ENCODE data around the gene PRR29. TPM values are rescaled to one million over a fixed set of nuclear protein-coding genes. Genes with fewer than 3 reads are reported as not detected.

PRR29 gene
- 1.5 and 1.8 TPM in 2 replicates for total RNA-seq

DNA sequence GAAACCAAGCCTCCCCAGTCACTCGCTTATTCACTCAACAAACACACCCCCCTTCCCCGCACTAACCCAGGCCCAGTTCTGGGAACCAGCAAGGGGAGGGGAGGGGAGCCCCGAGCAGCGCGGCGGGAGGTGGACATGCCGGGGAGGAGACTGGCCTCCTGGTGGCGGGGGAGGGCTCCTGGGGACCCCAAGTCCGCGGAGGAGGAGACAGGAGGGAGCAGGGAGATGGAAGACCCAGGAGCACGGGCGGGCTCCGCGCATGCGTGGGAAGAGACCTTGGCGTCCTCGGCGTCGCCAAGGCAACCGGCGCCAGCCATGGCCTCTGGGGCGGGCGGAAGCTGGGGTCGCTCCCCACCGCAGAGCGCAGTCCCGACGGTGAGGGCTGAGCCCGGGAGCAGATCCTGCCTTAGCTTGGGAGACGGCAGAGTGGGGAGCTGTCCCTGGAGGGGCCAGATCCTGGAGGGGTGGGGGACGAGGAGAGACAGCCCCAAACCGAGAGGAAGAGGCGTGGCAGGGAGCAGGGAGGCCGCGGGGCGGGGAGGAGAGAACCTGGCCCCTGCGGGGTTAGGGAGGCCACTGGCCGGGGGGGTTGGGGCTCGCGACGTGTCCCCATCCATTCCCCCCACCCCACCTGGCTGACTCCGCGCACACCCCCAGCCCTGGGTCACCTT is at the start of gene PRR29:
Gene PRR29, plus strand, starts transcription at position 302 of the 671 bp plus-strand sequence. Its CDS starts 14 bp downstream, at position 316.
- intact Hi-C loops (cut with micrococcal nuclease), result loop anchor here (1.0 kb wide), 2 partner anchors 22 to 27 kb away; partner anchors contain the start of gene ICAM2

- intact Hi-C loops (cut with micrococcal nuclease), result no loop called here
Observed at GRCh38 chr17:63948521-63948920, 49.6 kb upstream of the PRR29 start.

GRCh38 chr17:63949576-63950250 is 48.4 kb upstream of the PRR29 start:
- intact Hi-C loops (cut with micrococcal nuclease), result no loop called here

- intact Hi-C loops (cut with micrococcal nuclease), result no loop called here
Observed at GRCh38 chr17:63950940-63951907, 46.9 kb upstream of the PRR29 start.

GRCh38 chr17:63954402-63955063 is 43.6 kb upstream of the PRR29 start:
- intact Hi-C loops (cut with micrococcal nuclease), result no loop called here

- intact Hi-C loops (cut with micrococcal nuclease), result no loop called here
Observed at GRCh38 chr17:63955232-63955631, 42.9 kb upstream of the PRR29 start.

- intact Hi-C loops (cut with micrococcal nuclease), result no loop called here
Observed at GRCh38 chr17:63955791-63956190, 42.4 kb upstream of the PRR29 start.

- intact Hi-C loops (cut with micrococcal nuclease), result no loop called here
Observed at GRCh38 chr17:63956296-63956920, 41.7 kb upstream of the PRR29 start.

GRCh38 chr17:63960006-63960405 is 38.1 kb upstream of the PRR29 start:
- intact Hi-C loops (cut with micrococcal nuclease), result no loop called here

DNA sequence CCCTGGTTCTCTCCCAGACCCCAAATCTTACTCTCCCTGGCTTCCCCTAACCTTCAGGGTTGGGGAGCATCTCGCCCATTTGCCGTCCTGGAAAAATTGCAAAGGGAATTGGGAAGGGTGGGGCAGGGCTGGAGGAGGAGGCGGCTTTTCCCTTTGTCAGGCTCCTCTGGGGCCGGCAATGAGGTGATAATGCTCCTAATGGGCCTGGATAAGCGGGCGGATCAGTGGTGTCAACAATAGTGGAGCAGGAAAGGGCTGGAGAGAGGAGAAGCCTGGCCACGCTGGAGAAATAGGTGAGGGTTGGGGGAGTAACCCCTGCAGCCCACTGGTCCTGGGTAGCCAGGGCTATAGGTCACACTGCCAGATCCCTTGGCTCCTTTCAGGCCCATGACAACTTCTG is 37.7 kb upstream of the PRR29 start:
- intact Hi-C loops (cut with micrococcal nuclease), result no loop called here

- intact Hi-C loops (cut with micrococcal nuclease), result no loop called here
Observed at GRCh38 chr17:63961355-63962212, 36.6 kb upstream of the PRR29 start.

DNA sequence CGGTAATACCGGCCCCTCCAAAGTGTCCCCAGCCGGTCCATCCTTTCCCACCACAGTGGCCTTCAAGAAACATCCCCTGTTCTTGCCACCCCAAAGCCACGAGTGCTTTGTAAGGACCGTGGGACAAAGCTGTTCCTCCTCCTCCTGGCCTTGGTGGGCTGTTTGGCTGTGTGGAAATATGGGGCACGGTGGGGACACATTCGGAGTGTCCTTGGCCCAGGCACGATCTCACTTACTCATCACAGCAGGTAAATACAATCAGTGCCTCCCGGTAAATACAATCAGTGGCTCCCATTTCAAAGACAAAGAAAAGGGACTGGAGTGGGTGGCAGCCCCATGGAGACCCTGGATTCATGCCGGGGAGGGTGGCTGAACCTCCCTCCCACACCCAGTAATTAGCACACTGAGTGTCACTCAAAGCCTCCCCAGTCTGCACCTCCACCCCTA is 35.8 kb upstream of the PRR29 start:
- intact Hi-C loops (cut with micrococcal nuclease), result no loop called here

DNA sequence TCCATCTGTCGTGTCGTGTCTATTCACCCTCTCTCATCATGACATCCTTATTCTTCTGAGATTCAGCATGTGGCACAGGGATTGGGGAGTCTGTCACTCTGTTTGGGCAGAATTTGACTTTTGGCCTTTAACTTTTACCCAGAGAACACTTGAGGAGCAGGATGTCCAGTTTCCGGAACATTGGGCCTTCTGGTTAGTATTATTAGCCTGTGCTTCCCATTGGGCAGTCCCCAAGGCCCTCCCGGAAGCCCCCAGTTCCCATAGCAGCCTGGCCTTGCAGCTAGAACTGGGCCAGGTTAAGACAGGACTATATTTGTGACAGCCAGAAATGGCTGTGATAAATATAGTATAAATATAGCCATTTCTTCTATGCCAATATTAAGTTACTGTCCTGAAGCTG is 35.0 kb upstream of the PRR29 start:
- intact Hi-C loops (cut with micrococcal nuclease), result no loop called here

DNA sequence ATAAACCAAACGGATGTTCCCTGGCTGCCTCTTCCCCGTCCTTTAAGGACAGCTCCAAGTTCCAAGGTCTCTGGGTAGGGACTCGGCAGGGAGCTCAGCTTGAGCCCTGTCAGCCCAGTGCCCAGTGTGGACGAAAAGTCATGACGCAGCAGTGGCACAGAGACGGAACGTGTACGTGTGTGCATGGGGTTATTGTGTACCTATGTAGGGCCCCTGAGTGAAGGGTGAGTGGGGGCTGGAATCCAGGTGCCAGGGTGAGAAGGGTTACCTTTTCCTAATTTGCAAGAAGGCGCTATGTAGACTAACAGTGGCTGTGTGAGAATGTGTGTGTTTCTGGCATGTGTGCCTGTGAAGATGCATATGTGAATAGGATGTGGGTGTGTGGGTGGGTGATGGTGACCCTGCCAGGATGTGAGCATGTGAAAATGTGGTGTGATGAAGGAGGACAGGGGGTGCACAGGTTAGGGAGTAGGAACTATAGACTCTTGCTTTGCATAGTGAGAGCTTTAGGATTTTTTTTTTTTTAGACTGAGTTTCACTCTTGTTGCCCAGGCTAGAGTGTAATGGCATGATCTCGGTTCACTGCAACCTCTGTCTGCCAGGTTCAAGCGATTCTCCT is 31.4 kb upstream of the PRR29 start:
- intact Hi-C loops (cut with micrococcal nuclease), result no loop called here

DNA sequence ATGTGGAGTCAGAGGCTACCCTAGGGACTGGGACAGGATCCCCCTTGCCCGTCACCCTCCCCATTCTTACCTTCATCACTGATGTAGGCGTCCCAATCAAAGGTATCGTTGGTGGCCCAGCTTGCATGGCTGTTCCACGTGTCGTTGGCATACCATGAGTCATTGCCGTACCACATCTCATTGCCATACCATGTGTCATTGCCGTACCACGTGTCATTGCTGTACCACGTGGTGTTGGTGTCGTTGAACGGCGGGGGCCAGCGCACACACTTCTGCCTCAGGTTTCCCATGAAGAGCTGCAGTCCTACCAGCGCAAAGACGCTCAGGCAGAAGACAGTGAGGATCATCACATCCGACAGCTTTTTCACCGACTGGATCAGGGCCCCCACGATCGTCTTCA is 30.2 kb upstream of the PRR29 start:
- intact Hi-C loops (cut with micrococcal nuclease), result no loop called here

GRCh38 chr17:63969278-63969677 is 28.9 kb upstream of the PRR29 start:
- intact Hi-C loops (cut with micrococcal nuclease), result no loop called here

DNA sequence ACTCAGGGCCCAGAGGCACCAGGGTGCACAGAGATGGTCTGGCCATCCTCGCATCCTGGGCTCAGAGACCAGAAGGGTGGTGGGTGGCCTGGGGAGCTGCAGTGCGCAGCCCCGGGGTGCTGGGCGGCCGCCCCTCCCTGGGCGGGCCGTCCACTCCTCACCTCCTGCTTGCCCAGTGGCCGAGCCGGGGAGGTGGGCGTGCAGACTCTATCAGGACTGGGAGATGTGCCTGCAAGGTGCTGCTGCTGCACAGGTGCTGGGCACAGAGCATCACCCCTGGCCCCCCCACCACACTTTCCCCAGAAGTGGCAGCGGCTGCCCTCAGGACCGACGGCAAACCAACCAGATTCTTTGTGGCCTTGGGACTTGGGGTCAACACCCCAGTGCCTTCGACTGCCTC is 25.4 kb upstream of the PRR29 start, which contains the start of gene SCN4A:
Gene SCN4A, minus strand, starts transcription at position 123 of the 400 bp plus-strand sequence. Its CDS starts 77 bp downstream, at position 46.
- intact Hi-C loops (cut with micrococcal nuclease), result no loop called here

GRCh38 chr17:63973247-63973646 is 24.9 kb upstream of the PRR29 start:
- intact Hi-C loops (cut with micrococcal nuclease), result no loop called here

DNA sequence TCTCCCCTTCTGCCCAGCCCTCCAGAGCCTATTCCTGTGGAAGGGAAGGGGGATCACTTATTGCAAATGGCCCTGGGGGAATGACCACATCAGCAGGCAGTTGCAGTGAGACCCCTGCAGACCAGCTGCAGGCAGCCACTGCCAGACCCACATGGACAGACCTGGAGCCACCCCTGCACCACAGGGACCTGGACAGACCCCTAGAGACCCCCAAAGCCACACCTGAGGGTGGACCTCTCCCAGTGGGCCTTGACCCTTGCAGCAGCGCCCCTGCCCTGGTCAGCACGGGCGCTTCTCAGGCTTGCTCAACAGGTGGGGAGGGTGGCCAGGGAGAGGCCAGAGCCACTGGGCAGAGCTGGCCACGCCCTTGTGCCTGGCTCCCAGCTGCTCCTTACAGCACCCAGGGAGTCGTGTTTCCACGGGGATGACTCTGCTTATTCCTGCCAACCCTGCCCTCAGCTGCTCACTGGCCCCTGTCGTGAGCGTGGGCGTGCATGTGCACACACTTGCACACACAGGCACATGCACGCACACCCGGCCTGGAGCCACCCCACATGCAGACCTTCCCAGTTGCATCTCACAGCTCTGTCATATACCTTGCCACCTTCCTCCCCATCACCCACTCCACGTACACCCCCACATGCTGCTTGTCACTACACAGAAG is 24.1 kb upstream of the PRR29 start:
- intact Hi-C loops (cut with micrococcal nuclease), result no loop called here

All from T-helper 2 cell treated with Interferon-gamma antibody and Interleukin-4, amounts not matched to agents 100 ng/mL and 5 ng/mL, for 36 hours (primary cell).